Vagina (tissue), 2 donors: Measurements from ENCODE around the gene KNOP1. TPM values are rescaled to one million over a fixed set of nuclear protein-coding genes. Genes with fewer than 3 reads are reported as not detected.
A peak's percentile ranks its signal among the peaks of the same experiment; 100 is the strongest.

Source experiments
- DNase-seq, 2 donors: peaks; one replicate each; pipeline ENCODE4 v3.0.0-alpha.2; 2017; ENCODE audit errors: extremely low spot score in 2 of 2
- H3K27ac ChIP-seq: fragments of 200-600 bp; sonication (generic); one replicate; pipeline ENCODE4 v1.5.1; 2019
- H3K27me3 ChIP-seq: fragments of 200-600 bp; sonication (generic); one replicate; pipeline ENCODE4 v1.5.1; 2019
- H3K36me3 ChIP-seq, 2 donors: fragments of 200-600 bp; sonication (generic); one replicate each; pipeline ENCODE4 v1.5.1; 2017 to 2019
- H3K4me1 ChIP-seq: fragments of 200-600 bp; sonication (generic); one replicate; pipeline ENCODE4 v1.5.1; 2019
- H3K4me3 ChIP-seq, 2 donors: fragments of 200-600 bp; sonication (generic); 1 replicate in 1 of 2; 2 replicates in 1 of 2; pipeline ENCODE4 v1.5.1; 2016 to 2019
- H3K9me3 ChIP-seq: fragments of 200-600 bp; sonication (generic); one replicate; pipeline ENCODE4 v1.5.1; 2019
- CTCF ChIP-seq, 3 experiments: fragments of 450-650 bp in 2 of 3; fragments of 200-600 bp in 1 of 3; sonication (generic) in 1 of 3; IDR thresholded peaks; one replicate each; pipeline ENCODE4 v1.5.1; 2017 to 2019; ENCODE audit warnings: antibody characterized with exemption in 3 of 3, mild to moderate bottlenecking in 2 of 3, moderate library complexity in 2 of 3
- POLR2A ChIP-seq, 2 donors: fragments of 450-650 bp; IDR thresholded peaks; one replicate each; pipeline ENCODE4 v1.6.1; 2017; ENCODE audit warnings: antibody characterized with exemption in 2 of 2, mild to moderate bottlenecking in 2 of 2, moderate library complexity in 2 of 2
- POLR2AphosphoS5 ChIP-seq, 2 donors: sonication (generic); formaldehyde crosslinking; IDR thresholded peaks; one replicate each; pipeline ENCODE4 v1.9.0; 2017; ENCODE audit warnings: antibody characterized with exemption in 2 of 2, mild to moderate bottlenecking in 2 of 2, low read depth in 1 of 2; ENCODE audit not compliant: insufficient read depth in 1 of 2
- intact Hi-C: fragments of 100-400 bp; cut with DNase I; formaldehyde crosslinking; loops from one replicate; pipeline ENCODE4 v1.15.1; 2023
- total RNA-seq: library from RNA; depleted of rRNA; stranded (reverse); fragments of >200 nt; gene quantifications from one replicate; pipeline ENCODE4 v1.2.3, GENCODE V29; 2016

KNOP1 gene
- 7.9 TPM for total RNA-seq

GRCh38 chr16:19717741-19718623 lies at the start of gene KNOP1, which contains the start of gene IQCK:
Gene KNOP1 (minus strand): TSS chr16:19718227. CDS start chr16:19715035, 3,192 bp downstream.
Gene IQCK (plus strand): TSS chr16:19718271. CDS start chr16:19718307, 36 bp downstream.
- Histone ChIP-seq H3K36me3 (peaks cover 0 to 10% of the 10 kb centered on the region in 2 donors), H3K27ac (peak within 1 kb of the TSS; percentile 77), H3K4me1 (peaks cover 27% of the 10 kb centered on the region), H3K9me3 (no peaks in the 10 kb centered on the region), H3K4me3 (peak within 1 kb of the TSS; percentile 85 to 99), H3K27me3 (no peaks in the 10 kb centered on the region)
- TF ChIP-seq CTCF (IDR thresholded peaks at IDR 0.05): peak in 1 of 3 experiments; percentile 4
- peak in 1 of 2 donors; percentile 36 for TF ChIP-seq POLR2A (IDR thresholded peaks at IDR 0.05)
- peak; percentile 82 to 90 for TF ChIP-seq POLR2AphosphoS5 (IDR thresholded peaks at IDR 0.05; ENCODE audit: insufficient read depth in 1 of 2, low read depth in 1 of 2)
- intact Hi-C loops: loop anchor here (5.0 kb wide), 1 partner anchor 164 kb away; the partner anchor contains the start of gene GPRC5B
- DNase-seq: no peak

- H3K27me3 ChIP-seq: no peaks in the 10 kb centered on the region
- no peak for DNase-seq
- H3K36me3 ChIP-seq: no peaks in the 10 kb centered on the region
- H3K4me1 ChIP-seq: peaks cover 5% of the 10 kb centered on the region
- no peak for TF ChIP-seq CTCF (IDR thresholded peaks at IDR 0.05)
- no peak for TF ChIP-seq POLR2A (IDR thresholded peaks at IDR 0.05)
- no peak for TF ChIP-seq POLR2AphosphoS5 (IDR thresholded peaks at IDR 0.05; ENCODE audit: insufficient read depth in 1 of 2, low read depth in 1 of 2)
- no peaks in the 10 kb centered on the region for H3K9me3 ChIP-seq
- no peak overlapping the region for H3K27ac ChIP-seq
- no peak overlapping the region for H3K4me3 ChIP-seq
- intact Hi-C loops: no loop called here
Measured at GRCh38 chr16:19767497-19767896, 49.5 kb upstream of the KNOP1 start.

- Histone ChIP-seq H3K27ac (no peak overlapping the region), H3K27me3 (no peaks in the 10 kb centered on the region), H3K4me3 (no peak overlapping the region), H3K36me3 (no peaks in the 10 kb centered on the region), H3K9me3 (no peaks in the 10 kb centered on the region), H3K4me1 (peaks cover 5% of the 10 kb centered on the region)
- no peak for TF ChIP-seq POLR2A (IDR thresholded peaks at IDR 0.05)
- TF ChIP-seq POLR2AphosphoS5 (IDR thresholded peaks at IDR 0.05; ENCODE audit: insufficient read depth in 1 of 2, low read depth in 1 of 2): no peak
- TF ChIP-seq CTCF (IDR thresholded peaks at IDR 0.05): no peak
- intact Hi-C loops: no loop called here
- no peak for DNase-seq
Measured at GRCh38 chr16:19766988-19767387, 49.0 kb upstream of the KNOP1 start.

GRCh38 chr16:19766554-19766884 lies 48.5 kb upstream of the KNOP1 start:
- H3K4me3 ChIP-seq: no peak overlapping the region
- no peak overlapping the region for H3K27ac ChIP-seq
- intact Hi-C loops: no loop called here
- peaks cover 5% of the 10 kb centered on the region for H3K4me1 ChIP-seq
- DNase-seq: no peak
- no peaks in the 10 kb centered on the region for H3K36me3 ChIP-seq
- H3K9me3 ChIP-seq: no peaks in the 10 kb centered on the region
- H3K27me3 ChIP-seq: no peaks in the 10 kb centered on the region
- no peak for TF ChIP-seq POLR2A (IDR thresholded peaks at IDR 0.05)
- no peak for TF ChIP-seq CTCF (IDR thresholded peaks at IDR 0.05)
- TF ChIP-seq POLR2AphosphoS5 (IDR thresholded peaks at IDR 0.05; ENCODE audit: insufficient read depth in 1 of 2, low read depth in 1 of 2): no peak
